GM12892 (cell line): Measurements from ENCODE around the gene NGFR.

Experiments used
- POLR2A ChIP-seq: IDR thresholded peaks from 2 replicates; pipeline ENCODE4 v1.6.1; 2011; ENCODE audit warnings: low read depth, low read length, control low read depth
- TAF1 ChIP-seq: IDR thresholded peaks from 2 replicates; pipeline ENCODE4 v1.6.1; 2011; ENCODE audit warnings: low read depth, mild to moderate bottlenecking, control low read depth, low read length, borderline replicate concordance

- no peak for TF ChIP-seq POLR2A
- TF ChIP-seq TAF1 = no peak
These were observed 26.6 kb downstream of the NGFR start for GRCh38 chr17:49521471-49522356.
